ENCODE data around the gene TMPRSS2. TPM values are rescaled to one million over a fixed set of nuclear protein-coding genes. Genes with fewer than 3 reads are reported as not detected.

TMPRSS2 gene
- total RNA-seq, 4 donors from 2014 or later, result 5.9 to 36.7 (median 10.5) TPM

GRCh38 chr21:41458559-41458958 lies 49.4 kb downstream of the TMPRSS2 start:
- Histone ChIP-seq H3K36me3 (peaks cover 37% of the 10 kb centered on the region), H3K27me3 (no peaks in the 10 kb centered on the region), H3K4me1 (peaks cover 3% of the 10 kb centered on the region), H3K27ac (no peak overlapping the region), H3K4me3 (no peak overlapping the region), H3K9me3 (no peaks in the 10 kb centered on the region)
- 93% methylated on average over 22 of the region's 22 CpGs for WGBS
- TF ChIP-seq EP300 (IDR thresholded peaks at IDR 0.05) (no peak), POLR2AphosphoS5 (IDR thresholded peaks at IDR 0.05) (no peak), POLR2A (IDR thresholded peaks at IDR 0.05) (no peak)
- TF ChIP-seq, protein P1, sequence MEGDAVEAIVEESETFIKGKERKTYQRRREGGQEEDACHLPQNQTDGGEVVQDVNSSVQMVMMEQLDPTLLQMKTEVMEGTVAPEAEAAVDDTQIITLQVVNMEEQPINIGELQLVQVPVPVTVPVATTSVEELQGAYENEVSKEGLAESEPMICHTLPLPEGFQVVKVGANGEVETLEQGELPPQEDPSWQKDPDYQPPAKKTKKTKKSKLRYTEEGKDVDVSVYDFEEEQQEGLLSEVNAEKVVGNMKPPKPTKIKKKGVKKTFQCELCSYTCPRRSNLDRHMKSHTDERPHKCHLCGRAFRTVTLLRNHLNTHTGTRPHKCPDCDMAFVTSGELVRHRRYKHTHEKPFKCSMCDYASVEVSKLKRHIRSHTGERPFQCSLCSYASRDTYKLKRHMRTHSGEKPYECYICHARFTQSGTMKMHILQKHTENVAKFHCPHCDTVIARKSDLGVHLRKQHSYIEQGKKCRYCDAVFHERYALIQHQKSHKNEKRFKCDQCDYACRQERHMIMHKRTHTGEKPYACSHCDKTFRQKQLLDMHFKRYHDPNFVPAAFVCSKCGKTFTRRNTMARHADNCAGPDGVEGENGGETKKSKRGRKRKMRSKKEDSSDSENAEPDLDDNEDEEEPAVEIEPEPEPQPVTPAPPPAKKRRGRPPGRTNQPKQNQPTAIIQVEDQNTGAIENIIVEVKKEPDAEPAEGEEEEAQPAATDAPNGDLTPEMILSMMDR (IDR thresholded peaks at IDR 0.05), result no peak
- no peak for DNase-seq (ENCODE audit: low spot score in 2 of 2)

- TF ChIP-seq, protein P1 (IDR thresholded peaks at IDR 0.05), result no peak
- TF ChIP-seq POLR2AphosphoS5 (IDR thresholded peaks at IDR 0.05), result no peak
- no peak for TF ChIP-seq EP300 (IDR thresholded peaks at IDR 0.05)
- no peak for TF ChIP-seq POLR2A (IDR thresholded peaks at IDR 0.05)
These were observed 49.8 kb downstream of the TMPRSS2 start for GRCh38 chr21:41458121-41458520.

DNA sequence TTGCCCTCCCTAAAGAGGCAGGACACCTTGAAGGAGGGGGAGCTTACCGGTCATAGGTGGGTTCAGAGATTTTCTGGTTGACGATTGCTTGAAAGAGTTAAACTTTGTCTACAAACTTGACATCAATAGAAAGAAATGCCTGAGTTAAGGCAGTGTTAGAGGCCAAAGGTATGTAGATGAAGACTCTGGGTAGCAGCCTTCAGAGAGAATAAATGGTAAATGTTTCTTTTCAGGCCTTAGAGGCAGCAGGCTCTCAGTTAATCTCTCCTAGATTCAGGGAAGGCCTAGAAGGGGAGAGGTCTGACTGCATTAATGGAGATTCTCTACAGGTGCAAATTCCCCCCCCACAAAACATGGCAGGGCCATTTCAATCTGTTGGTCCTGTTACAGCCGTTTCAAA lies 54.2 kb downstream of the TMPRSS2 start:
- no peak for DNase-seq (ENCODE audit: low spot score in 2 of 2)
- H3K36me3 ChIP-seq, result peaks cover 63% of the 10 kb centered on the region
- H3K27ac ChIP-seq, result no peak overlapping the region
- WGBS, result 64% methylated on average over 3 of the region's 3 CpGs
- no peaks in the 10 kb centered on the region for H3K27me3 ChIP-seq
- H3K4me1 ChIP-seq, result no peaks in the 10 kb centered on the region
- no peak overlapping the region for H3K4me3 ChIP-seq
- H3K9me3 ChIP-seq, result no peaks in the 10 kb centered on the region
- TF ChIP-seq EP300 (IDR thresholded peaks at IDR 0.05), result no peak
- TF ChIP-seq POLR2A (IDR thresholded peaks at IDR 0.05), result no peak
- TF ChIP-seq POLR2AphosphoS5 (IDR thresholded peaks at IDR 0.05), result no peak

More at GRCh38 chr21:41458121-41458520, 49.8 kb downstream of the TMPRSS2 start:
- Histone ChIP-seq H3K4me1 (peaks cover 3% of the 10 kb centered on the region), H3K9me3 (no peaks in the 10 kb centered on the region), H3K27me3 (no peaks in the 10 kb centered on the region), H3K27ac (no peak overlapping the region), H3K36me3 (peaks cover 41% of the 10 kb centered on the region), H3K4me3 (no peak overlapping the region)
- WGBS, result 91% methylated on average over 6 of the region's 6 CpGs
- DNase-seq (ENCODE audit: low spot score in 2 of 2), result no peak

DNA sequence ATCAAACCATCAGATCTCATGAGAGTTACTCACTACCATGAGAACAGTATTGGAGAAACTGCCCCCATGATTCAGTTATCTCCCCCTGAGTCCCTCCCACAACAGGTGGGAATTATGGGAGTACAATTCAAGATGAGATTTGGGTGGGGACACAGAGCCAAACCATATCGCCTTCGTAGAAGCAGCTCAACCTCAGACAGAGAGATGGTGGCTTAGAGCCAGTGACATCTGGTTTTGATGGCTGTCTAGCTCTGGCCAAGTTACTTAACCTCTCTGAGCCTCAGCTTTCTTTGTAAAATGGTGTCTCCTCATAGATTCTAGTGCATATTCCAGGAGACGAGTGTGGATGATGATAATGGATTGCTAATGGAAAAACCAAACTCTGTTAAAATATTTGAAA lies 54.8 kb downstream of the TMPRSS2 start:
- H3K27me3 ChIP-seq, result no peaks in the 10 kb centered on the region
- TF ChIP-seq EP300 (IDR thresholded peaks at IDR 0.05) (no peak), POLR2AphosphoS5 (IDR thresholded peaks at IDR 0.05) (no peak), POLR2A (IDR thresholded peaks at IDR 0.05) (no peak)
- TF ChIP-seq, protein P1 (IDR thresholded peaks at IDR 0.05), result no peak
- H3K27ac ChIP-seq, result no peak overlapping the region
- peaks cover 58% of the 10 kb centered on the region for H3K36me3 ChIP-seq
- no peak overlapping the region for H3K4me3 ChIP-seq
- DNase-seq (ENCODE audit: low spot score in 2 of 2), result no peak
- H3K4me1 ChIP-seq, result no peaks in the 10 kb centered on the region
- no peaks in the 10 kb centered on the region for H3K9me3 ChIP-seq
- 73% methylated on average over 3 of the region's 3 CpGs for WGBS

DNA sequence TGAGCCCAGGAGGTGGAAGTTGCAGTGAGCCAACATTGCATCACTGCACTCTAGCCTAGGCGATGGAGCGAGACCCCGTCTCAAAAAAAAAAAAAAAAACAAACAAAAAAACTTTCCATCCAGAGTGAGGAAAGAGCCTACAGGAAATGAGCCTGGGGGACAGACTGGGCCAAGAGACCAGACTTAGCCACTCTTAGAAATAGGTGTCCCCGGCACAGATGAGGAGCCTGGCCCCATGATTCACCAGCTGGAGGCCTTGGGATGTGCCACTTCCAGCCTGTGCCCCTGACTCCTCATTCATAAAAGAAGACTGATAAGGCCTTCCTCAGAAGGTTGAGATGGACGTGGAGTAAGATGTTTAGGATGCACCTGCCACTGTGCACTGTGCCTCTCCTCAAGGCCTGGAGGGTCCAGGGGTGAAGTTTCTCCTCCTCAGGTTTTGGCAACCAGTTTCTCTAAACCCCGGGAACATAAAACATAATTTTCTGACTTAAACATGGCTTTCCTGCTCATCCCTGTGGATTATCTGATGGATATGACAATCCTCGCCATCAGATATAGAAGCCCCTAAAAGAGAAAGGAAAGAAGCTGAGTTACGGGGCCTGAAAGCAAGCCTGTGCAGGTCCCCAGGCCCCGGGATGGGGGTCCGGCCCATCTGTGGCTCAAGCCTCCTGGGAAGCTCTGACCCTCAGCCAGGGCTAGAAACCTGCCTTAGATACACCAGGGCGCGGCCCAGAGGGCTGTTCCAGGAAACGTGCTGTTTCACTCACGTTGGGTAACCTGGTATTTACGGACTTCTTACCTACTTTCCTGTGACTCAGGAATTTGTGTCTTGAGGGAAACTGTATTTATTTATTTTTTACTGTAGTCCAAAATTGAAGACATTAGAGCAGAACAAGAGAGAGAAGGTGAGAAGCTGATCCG lies 55.9 kb downstream of the TMPRSS2 start:
- whole genome bisulfite sequencing, result 84% methylated on average over 16 of the region's 16 CpGs
- DNase-seq (ENCODE audit: low spot score in 2 of 2), result peak in 1 of 2 donors; percentile 26
- no peaks in the 10 kb centered on the region for H3K27me3 ChIP-seq

More for the DNA sequence above, 55.9 kb downstream of the TMPRSS2 start:
- TF ChIP-seq POLR2A (IDR thresholded peaks at IDR 0.05) (no peak), EP300 (IDR thresholded peaks at IDR 0.05) (no peak), POLR2AphosphoS5 (IDR thresholded peaks at IDR 0.05) (no peak)
- TF ChIP-seq, protein P1 (IDR thresholded peaks at IDR 0.05), result no peak
- peaks cover 60% of the 10 kb centered on the region for H3K36me3 ChIP-seq
- no peak overlapping the region for H3K27ac ChIP-seq
- H3K4me1 ChIP-seq, result no peaks in the 10 kb centered on the region
- no peak overlapping the region for H3K4me3 ChIP-seq
- H3K9me3 ChIP-seq, result no peaks in the 10 kb centered on the region
